K562 (cell line): Measurements from ENCODE around the gene PARK7. TPM values are rescaled to one million over a fixed set of nuclear protein-coding genes. Genes with fewer than 3 reads are reported as not detected.

Source experiments
- MTF1 ChIP-seq: fragments of 250-450 bp; sonication (Bioruptor Pico); IDR thresholded peaks from 2 replicates; pipeline ENCODE4 v1.9.0; 2021; ENCODE audit warnings: moderate library complexity, mild to moderate bottlenecking, inconsistent platforms, borderline replicate concordance
- NFXL1 ChIP-seq: fragments of 450-650 bp; formaldehyde crosslinking; IDR thresholded peaks from 2 replicates; pipeline ENCODE4 v1.4.0; 2021; ENCODE audit warnings: mild to moderate bottlenecking
- NRF1 ChIP-seq, 2 experiments: fragments of 450-650 bp; IDR thresholded peaks in 1 of 2; conservative IDR thresholded peaks in 1 of 2; 2 replicates each; pipeline ENCODE4 v1.6.1; 2014; ENCODE audit warnings: mild to moderate bottlenecking in 2 of 2
- PML ChIP-seq: IDR thresholded peaks from 2 replicates; pipeline ENCODE4 v1.6.1; 2012; ENCODE audit warnings: low read length, inconsistent platforms
- RBM15 ChIP-seq: fragments of 200-400 bp; formaldehyde crosslinking; IDR thresholded peaks from 2 replicates; pipeline ENCODE4 v1.6.1; 2018; ENCODE audit warnings: mild to moderate bottlenecking, low read length, moderate library complexity; ENCODE audit not compliant: insufficient read depth
- RBM17 ChIP-seq: fragments of 200-400 bp; formaldehyde crosslinking; IDR thresholded peaks from 2 replicates; pipeline ENCODE4 v1.6.1; 2017; ENCODE audit warnings: low read depth, mild to moderate bottlenecking, low read length, borderline replicate concordance
- RUNX1 ChIP-seq: sonication (generic); IDR thresholded peaks from 2 replicates; pipeline ENCODE4 v1.6.1; 2016; ENCODE audit warnings: antibody characterized with exemption, low read depth
- TCF7 ChIP-seq: sonication (generic); IDR thresholded peaks from 2 replicates; pipeline ENCODE4 v1.6.1; 2016; ENCODE audit warnings: antibody characterized with exemption, borderline replicate concordance
- U2AF1 ChIP-seq: fragments of 200-400 bp; formaldehyde crosslinking; optimal IDR thresholded peaks from 2 replicates; pipeline ENCODE3; 2017; ENCODE audit warnings: mild to moderate bottlenecking, low read depth, low read length, moderate library complexity
- ZBTB5 ChIP-seq: fragments of 450-650 bp; IDR thresholded peaks from 2 replicates; pipeline ENCODE4 v1.6.1; 2017; ENCODE audit warnings: antibody characterized with exemption
- ZNF134 ChIP-seq: fragments of 250-450 bp; sonication (Bioruptor Pico); conservative IDR thresholded peaks from 2 replicates; pipeline ENCODE4 v1.4.0; 2020
- ZNF175 ChIP-seq: fragments of 200-800 bp; sonication (Bioruptor generic); IDR thresholded peaks from 2 replicates; pipeline ENCODE4 v1.6.1; 2016; ENCODE audit warnings: low read depth, mild to moderate bottlenecking, missing genetic modification characterization, missing compliant biosample characterization
- ZNF184 ChIP-seq: sonication (generic); formaldehyde crosslinking; IDR thresholded peaks from 2 replicates; pipeline ENCODE4 v1.5.0; 2020; ENCODE audit warnings: missing genetic modification reagents
- ZNF778 ChIP-seq: fragments of 450-650 bp; formaldehyde crosslinking; IDR thresholded peaks from 2 replicates; pipeline ENCODE4 v1.4.0; 2020; ENCODE audit warnings: mild to moderate bottlenecking, moderate library complexity
- polyA plus RNA-seq, 8 experiments: library from polyadenylated mRNA; depleted of rRNA in 4 of 8; stranded (reverse) in 5 of 8; unstranded in 3 of 8; fragments of >200 nt; fragmentation: Nextera tagmentation in 2 of 8; fragmentation: Illumina TruSeq in 1 of 8; extraction: Ambion mirVana in 2 of 8; extraction: Trizol in 1 of 8; gene quantifications; 2 replicates each; pipeline versions ENCODE4 v1.2.1 to v1.2.3, GENCODE V29; 2011 to 2014; ENCODE audit warnings: inconsistent platforms in 1 of 8, missing spikeins in 1 of 8
- total RNA-seq, 7 experiments: library from RNA; depleted of rRNA in 6 of 7; stranded (reverse); fragments of >200 nt in 6 of 7; fragmentation: Illumina TruSeq in 2 of 7; extraction: Trizol in 2 of 7; gene quantifications; 2 replicates each; pipeline versions ENCODE4 v1.2.1 to v1.2.3, GENCODE V29; 2011 to 2021; ENCODE audit warnings: low replicate concordance in 1 of 7
- TF ChIP-seq, protein P1 (sequence below): fragments of 450-650 bp; formaldehyde crosslinking; IDR thresholded peaks from 2 replicates; pipeline ENCODE4 v1.4.0; 2022; ENCODE audit warnings: missing genetic modification characterization
- TF ChIP-seq, protein P2 (sequence below): IDR thresholded peaks from 2 replicates; pipeline ENCODE4 v1.6.1; 2014; ENCODE audit warnings: antibody characterized with exemption
- TF ChIP-seq, protein P3 (sequence below): sonication (generic); formaldehyde crosslinking; IDR thresholded peaks from 2 replicates; pipeline ENCODE4 v1.8.1; 2022; ENCODE audit warnings: missing genetic modification reagents
- TF ChIP-seq, protein P4 (sequence below): fragments of 250-450 bp; sonication (Bioruptor Pico); IDR thresholded peaks from 2 replicates; pipeline ENCODE4 v1.8.0; 2022; ENCODE audit warnings: inconsistent platforms, mild to moderate bottlenecking, moderate library complexity, borderline replicate concordance
- TF ChIP-seq, protein P5 (sequence below): sonication (generic); IDR thresholded peaks from 2 replicates; pipeline ENCODE4 v1.6.1; 2016

The PARK7 gene
- total and polyA plus RNA-seq, 9 of the 15 experiments (the other 6 are each of a cell fraction or from before 2014, with no cell fraction given) = 374 to 1,298 (median 484) TPM

DNA sequence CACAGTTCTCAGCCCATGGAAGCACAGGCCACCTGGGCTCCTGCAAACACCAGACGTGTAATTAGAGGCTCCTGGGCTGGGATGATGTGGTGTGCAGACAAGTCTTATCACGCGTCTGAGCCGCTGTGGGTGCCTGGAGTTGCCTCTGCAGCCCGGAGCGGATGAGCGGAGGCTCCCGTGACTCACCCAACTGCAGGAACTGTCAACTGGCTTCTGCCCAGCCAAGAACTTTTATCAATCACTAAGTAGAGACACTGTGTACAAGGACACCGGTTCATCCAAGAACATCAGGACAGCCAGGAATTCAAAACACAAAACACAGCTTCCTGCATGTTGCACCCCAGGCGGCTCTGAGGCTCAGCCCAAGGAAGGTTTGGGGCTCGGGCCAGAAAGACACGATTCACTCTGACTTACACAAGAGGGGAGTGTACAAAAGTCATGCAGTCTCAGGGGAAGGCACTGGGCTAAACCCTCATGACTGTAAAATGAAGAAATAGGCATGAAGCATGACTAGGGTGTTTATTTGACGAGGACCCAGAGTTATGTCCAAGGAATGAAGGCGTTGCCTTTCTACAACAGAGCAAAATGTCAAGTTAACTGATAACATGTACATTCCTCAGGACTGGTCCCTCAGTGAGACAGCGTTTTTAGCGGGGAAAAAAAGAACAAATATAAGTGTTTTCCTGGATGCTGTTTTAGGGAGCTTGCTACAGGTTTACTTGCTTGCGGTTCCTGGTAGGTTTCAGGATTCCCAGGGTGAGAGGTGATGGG, 43.5 kb downstream of the PARK7 start (continued):
- TF ChIP-seq PML (peak; percentile 80; the same call in 1 of the 2 replicates), ZNF134 (no peak), RBM17 (no peak), MTF1 (CRISPR knock-in tag) (no peak), TCF7 (no peak; the same call in 1 of the 2 replicates), ZBTB5 (no peak), ZNF778 (CRISPR knock-in tag) (no peak), U2AF1 (no peak), ZNF175 (no peak), ZNF184 (CRISPR knock-in tag) (no peak), NFXL1 (CRISPR knock-in tag) (no peak), RUNX1 (no peak), NRF1 (conservative IDR thresholded peaks at IDR 0.05 in 1 of 2, IDR thresholded peaks at IDR 0.05 in 1 of 2) (peak; percentile 56 to 69; a peak in 3 of 4 replicates), RBM15 (no peak)
- TF ChIP-seq, protein P1, sequence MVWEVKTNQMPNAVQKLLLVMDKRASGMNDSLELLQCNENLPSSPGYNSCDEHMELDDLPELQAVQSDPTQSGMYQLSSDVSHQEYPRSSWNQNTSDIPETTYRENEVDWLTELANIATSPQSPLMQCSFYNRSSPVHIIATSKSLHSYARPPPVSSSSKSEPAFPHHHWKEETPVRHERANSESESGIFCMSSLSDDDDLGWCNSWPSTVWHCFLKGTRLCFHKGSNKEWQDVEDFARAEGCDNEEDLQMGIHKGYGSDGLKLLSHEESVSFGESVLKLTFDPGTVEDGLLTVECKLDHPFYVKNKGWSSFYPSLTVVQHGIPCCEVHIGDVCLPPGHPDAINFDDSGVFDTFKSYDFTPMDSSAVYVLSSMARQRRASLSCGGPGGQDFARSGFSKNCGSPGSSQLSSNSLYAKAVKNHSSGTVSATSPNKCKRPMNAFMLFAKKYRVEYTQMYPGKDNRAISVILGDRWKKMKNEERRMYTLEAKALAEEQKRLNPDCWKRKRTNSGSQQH (CRISPR knock-in tag) = no peak
- TF ChIP-seq, protein P2, sequence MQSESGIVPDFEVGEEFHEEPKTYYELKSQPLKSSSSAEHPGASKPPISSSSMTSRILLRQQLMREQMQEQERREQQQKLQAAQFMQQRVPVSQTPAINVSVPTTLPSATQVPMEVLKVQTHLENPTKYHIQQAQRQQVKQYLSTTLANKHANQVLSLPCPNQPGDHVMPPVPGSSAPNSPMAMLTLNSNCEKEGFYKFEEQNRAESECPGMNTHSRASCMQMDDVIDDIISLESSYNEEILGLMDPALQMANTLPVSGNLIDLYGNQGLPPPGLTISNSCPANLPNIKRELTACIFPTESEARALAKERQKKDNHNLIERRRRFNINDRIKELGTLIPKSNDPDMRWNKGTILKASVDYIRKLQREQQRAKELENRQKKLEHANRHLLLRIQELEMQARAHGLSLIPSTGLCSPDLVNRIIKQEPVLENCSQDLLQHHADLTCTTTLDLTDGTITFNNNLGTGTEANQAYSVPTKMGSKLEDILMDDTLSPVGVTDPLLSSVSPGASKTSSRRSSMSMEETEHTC = peak; percentile 90
- TF ChIP-seq, protein P3, sequence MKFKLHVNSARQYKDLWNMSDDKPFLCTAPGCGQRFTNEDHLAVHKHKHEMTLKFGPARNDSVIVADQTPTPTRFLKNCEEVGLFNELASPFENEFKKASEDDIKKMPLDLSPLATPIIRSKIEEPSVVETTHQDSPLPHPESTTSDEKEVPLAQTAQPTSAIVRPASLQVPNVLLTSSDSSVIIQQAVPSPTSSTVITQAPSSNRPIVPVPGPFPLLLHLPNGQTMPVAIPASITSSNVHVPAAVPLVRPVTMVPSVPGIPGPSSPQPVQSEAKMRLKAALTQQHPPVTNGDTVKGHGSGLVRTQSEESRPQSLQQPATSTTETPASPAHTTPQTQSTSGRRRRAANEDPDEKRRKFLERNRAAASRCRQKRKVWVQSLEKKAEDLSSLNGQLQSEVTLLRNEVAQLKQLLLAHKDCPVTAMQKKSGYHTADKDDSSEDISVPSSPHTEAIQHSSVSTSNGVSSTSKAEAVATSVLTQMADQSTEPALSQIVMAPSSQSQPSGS (CRISPR knock-in tag) = no peak
- TF ChIP-seq, protein P4, sequence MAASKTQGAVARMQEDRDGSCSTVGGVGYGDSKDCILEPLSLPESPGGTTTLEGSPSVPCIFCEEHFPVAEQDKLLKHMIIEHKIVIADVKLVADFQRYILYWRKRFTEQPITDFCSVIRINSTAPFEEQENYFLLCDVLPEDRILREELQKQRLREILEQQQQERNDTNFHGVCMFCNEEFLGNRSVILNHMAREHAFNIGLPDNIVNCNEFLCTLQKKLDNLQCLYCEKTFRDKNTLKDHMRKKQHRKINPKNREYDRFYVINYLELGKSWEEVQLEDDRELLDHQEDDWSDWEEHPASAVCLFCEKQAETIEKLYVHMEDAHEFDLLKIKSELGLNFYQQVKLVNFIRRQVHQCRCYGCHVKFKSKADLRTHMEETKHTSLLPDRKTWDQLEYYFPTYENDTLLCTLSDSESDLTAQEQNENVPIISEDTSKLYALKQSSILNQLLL (CRISPR knock-in tag) = no peak
- TF ChIP-seq, protein P5, sequence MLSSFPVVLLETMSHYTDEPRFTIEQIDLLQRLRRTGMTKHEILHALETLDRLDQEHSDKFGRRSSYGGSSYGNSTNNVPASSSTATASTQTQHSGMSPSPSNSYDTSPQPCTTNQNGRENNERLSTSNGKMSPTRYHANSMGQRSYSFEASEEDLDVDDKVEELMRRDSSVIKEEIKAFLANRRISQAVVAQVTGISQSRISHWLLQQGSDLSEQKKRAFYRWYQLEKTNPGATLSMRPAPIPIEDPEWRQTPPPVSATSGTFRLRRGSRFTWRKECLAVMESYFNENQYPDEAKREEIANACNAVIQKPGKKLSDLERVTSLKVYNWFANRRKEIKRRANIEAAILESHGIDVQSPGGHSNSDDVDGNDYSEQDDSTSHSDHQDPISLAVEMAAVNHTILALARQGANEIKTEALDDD = peak; percentile 65
